Midbrain (tissue), 1 donor: ENCODE results near the gene MSN.
"Not testable (repeated sequence)": the region's sequence is repeated elsewhere in the genome, so short reads cannot be mapped to it uniquely, and the experiment has no call there.

Source experiments
- DNase-seq: peaks from one replicate; lab custom pipeline; 2025; lab: John Stamatoyannopoulos, UW

The MSN gene

GRCh38 chrX:65667503-65668376 is at the start of gene MSN:
MSN (plus strand) TSS chrX:65667654; CDS start chrX:65667842, 188 bp downstream.
- DNase-seq, result peak; percentile 34

GRCh38 chrX:65620096-65620705 is 47.3 kb upstream of the MSN start:
- not testable (repeated sequence) for DNase-seq

DNA sequence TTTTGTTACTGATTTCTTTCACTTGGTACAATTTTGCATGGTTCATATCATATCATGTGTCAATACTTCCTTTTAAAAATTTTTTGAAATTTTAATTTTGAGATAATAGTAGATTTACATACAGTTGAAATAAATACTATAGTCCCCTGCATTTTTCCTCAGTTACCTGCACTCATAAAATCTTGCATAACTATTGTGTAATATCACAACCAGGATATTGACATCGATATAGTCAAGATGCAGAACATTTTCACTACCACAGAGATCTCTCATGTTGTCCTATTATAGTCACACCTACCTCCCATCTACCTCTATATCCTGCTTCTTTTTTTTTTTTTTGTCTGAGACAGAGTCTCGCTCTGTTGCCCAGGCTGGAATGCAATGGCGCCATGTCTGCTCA is 36.7 kb upstream of the MSN start:
- DNase-seq, result no peak

DNA sequence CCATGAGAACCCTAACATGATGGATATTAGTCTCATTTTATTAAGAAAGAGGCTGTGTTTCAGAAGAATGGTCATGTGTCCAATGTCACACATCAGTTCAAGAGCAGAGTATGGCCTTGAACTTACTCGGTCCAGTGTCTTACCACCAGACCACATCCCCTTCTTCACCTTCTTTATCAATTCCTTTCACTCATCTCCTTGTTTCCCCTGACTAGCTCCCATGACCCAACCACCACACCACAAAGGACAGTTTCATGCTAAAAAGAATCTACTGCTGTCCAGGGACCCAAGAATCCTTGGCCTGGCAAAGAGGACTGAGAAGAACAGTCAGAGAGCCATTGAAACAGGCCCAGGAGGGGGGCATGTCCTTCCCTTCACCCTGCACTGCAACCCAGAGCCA is 33.6 kb upstream of the MSN start:
- no peak for DNase-seq

DNA sequence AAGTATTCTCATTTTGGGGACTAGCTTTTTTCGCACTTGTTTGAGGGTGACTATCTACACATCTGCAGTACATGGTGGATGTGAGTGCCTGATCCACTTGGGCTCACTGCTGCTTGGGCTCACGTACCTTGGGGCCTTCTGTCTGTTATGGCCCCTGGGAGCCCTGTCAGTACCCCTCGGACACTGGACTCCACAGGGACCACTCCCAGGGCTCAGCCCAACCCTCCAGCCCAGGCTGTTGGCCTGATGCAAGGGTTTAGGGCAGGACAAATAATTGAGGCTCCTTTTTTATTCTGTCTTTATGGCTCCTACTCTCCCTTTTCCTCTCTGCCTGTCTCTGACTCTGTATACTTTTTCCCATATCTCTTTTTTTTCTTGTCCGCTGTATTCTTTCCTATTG is 32.7 kb upstream of the MSN start:
- no peak for DNase-seq

- DNase-seq, result no peak
These were observed 32.1 kb upstream of the MSN start for GRCh38 chrX:65635378-65635777.

DNA sequence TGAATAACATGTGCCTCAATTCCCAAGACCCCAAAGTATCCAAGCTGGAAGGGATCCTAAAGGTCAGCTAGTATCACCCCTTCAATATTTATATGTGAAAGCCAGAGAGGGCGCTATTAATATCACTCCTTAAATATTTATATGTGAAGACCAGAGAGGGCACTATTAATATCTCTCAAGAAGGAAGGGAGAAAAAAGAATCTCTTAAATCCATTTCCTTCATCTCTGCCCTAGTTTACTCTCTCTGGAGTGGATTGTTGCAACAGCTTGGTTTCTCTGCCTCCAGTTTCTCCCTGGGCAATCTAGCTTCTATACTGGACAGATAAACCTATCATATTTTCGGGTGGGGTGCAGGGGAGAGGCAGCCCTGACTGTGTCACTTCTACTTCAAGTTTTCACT is 31.6 kb upstream of the MSN start:
- DNase-seq, result no peak

DNA sequence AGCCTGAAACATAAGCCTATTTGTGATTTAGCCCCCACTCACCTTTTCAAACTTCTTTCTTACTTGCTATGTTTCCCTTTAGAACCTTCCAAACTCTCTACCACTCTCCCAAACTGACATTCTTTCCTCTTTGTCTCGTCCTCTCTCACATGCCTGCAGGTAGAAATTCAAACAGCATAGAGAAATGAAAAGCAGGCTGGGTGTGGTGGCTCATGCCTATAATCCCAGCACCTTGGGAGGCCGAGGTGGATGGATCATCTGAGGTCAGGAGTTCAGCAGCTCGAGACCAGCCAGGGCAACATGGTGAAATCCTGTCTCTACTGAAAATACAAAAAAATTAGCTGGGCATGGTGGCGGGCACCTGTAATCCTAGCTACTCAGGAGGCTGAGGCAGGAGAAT is 31.2 kb upstream of the MSN start:
- not testable (repeated sequence) for DNase-seq

- no peak for DNase-seq
These were observed 30.1 kb upstream of the MSN start for GRCh38 chrX:65637335-65637734.

DNA sequence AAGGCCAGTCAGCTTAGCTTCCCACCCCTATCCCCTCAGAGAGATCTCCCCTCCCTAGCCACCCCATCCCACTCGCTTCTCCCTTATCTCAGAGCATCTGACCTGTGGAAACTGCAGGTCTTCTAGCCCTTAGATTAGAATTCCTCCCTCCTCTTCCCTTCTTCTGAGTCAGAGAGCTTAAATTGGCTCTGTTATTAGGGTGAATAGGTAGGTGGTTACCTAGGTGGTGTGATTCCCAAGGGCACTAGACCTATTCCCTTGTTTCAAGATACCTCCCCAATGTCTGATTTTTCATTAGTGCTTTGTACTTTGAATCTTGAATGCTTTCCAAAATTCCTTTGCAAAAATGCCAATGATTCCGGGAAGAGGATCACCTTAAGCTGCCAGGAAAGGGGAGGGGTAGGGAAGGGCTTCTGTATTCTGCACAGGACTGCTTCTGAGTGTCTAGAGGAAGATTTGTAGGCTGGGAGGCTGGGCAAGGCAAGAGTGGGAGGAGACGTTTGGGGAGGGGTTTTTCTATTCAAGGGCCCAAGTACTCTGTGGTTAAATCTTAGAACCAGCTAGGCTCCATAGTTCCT is 24.5 kb upstream of the MSN start:
- no peak for DNase-seq

DNA sequence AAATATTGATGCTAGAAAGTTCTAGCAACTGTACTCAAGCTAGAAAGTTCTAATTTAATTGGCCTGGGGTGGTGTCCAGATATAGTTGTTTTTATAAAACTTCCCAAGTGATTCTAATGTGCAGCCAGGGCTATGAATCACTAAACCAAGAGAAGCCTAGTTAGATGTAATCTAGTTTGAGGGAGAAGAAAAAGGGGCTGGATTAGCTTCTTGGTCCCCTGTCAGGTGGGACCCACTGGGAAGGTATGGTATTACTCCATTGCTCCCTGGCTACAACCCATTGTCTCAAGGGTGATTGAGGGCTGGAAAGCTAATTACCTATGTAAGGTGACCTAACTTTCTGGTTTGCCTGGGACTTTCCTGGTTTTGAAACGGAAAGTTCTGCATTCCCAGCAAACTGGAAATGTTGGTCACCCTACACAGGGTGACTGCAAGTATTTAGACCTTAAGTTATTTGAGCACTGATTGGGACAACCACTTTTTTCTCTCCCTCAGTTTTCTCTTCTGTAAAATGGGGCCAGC is 23.9 kb upstream of the MSN start:
- no peak for DNase-seq

DNA sequence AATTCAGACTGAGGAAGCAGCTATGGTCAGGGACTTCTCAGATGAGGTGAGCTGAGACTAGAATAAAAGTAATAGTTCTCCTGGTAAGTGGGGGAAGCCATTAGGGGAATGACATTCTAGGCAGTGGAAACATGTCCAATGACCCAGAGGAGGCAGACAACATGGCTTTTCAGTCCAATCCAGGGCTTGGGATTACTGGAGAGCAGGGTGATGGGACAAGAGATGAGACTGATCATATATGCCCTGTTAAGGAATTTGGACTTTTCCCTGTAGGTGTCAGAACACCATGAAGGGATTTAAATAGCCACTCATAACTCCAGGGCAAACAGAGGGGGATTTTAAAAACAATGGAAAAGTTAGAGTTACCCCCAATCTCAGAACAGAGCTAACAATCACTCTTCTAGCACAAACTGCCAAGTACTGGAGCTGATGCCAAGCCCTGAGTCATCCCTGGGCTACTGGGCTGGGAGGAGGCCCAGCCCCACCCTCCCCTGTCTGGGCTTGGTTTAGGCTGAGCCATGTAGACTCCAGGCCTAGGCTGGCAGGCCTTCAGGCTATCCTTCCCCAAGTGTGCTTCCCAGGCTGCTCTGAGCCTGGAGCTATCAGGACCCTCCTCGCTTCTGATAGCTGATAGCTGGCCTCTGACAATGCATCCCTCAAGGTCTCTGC is 22.7 kb upstream of the MSN start:
- DNase-seq, result peak; percentile 46

DNA sequence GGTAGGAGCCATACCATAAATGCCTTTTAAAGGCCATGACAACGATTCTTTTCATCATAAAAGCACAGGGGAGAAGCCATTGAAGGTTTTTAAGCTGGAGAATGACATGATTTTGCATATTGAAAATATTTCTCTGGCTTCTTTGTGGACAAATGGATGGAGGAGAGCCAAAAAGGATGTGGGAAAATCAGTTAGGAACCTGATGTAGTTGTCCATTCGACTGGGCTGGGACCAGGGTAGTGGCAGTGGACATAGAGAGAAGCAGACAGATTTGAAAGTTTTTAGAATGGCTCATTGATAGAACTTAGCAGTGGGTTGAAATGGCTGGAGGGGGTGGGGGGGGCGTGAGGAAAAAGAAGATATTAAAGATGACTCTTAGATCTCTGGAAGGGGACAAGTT is 19.7 kb upstream of the MSN start:
- no peak for DNase-seq

DNA sequence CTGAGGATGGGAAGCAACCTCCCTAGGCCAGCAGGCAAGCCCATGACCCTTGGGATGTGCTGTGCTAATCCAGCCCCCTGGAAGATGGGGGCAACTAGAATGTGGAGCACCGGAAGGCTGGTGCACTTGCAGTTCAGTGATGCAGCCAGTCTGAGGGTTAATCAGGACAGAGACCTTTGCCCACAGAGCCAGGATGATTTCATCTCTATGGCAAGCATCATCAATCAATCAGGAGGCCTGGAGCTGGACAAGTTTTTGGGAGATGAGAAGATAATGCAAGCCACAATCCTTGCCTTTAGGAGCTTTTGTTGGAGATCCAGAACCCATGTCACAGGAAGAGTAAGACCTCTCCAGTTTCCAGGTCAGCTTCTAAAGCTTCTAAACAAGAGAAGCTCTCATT is 15.4 kb upstream of the MSN start:
- no peak for DNase-seq

- DNase-seq, result not testable (repeated sequence)
These were observed 10.4 kb upstream of the MSN start for GRCh38 chrX:65657009-65657441.

DNA sequence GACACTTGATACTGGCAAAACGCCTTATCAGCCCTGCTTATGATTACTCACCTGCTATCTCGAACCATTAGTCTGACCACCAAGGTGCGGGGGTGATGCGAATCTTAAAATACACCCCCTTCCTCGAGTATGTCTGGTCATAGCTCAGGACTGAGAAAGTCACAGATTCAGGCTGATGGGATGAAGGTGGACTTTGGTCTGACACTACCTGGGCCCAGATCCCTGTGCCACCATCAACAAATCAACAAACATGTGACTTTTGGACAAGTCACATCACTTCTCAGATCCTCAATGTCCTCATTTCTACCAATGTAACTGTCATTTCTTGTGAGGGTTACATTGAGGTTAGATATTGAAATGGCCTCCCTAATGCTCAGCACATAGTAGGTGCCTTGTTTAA is 9.8 kb upstream of the MSN start:
- DNase-seq, result no peak

GRCh38 chrX:65658229-65658628 is 9.2 kb upstream of the MSN start:
- no peak for DNase-seq

GRCh38 chrX:65667157-65667502 is 324 bp upstream of the MSN start:
- no peak for DNase-seq

DNA sequence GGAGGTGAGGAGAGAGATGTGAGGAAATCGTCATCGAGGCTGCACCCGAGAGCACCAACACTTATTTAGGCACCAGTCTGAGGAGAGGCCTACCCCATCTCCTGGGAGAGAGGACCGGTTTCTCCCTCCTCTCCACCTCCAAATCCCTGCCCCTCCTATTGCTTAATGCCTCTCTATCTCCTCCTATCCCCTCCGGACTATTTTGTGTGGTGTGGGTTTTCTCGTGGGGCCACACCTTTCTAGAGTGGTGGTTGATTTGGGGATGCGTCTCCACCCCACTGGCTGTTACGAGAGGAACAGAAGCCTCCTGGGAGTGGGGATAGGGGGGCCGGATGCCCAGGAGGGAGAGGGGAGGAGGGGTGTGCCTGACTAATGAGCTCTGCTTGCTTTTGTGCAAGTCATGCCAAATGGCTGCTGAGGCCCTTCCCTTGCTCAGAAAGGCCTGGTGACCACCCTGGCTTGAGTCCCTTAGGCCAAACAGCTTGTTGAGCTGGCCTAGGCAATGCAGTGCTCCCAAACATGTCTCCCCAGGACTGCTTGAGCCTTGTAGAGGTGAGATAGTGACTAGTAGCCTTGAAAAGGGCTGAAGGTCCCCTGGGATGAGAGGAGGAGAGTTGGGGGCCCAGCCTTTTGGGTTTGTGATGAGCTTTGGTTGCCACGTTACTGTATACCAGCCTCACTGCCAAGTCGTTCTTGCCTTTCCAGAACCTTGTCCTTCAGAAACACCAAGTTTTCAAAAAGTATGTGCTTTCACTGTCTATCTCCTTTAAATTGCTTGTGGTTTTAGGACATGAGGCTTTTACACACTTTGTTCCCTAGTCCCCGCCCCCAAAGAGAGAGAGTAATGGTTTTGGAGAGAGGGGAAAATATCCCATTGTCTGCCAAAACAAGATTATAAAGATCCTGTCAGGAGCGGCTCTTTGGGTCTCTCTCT is 1.2 kb downstream of the MSN start:
- DNase-seq, result peak; percentile 29

GRCh38 chrX:65671286-65671685 is 3.8 kb downstream of the MSN start:
- DNase-seq, result no peak

- no peak for DNase-seq
These were observed 4.5 kb downstream of the MSN start for GRCh38 chrX:65671966-65672365.
